ENCODE data around the gene ITGB7.

GRCh38 chr12:53147653-53148052, 59.4 kb downstream of the ITGB7 start:
- TF ChIP-seq CTCF (IDR thresholded peaks at IDR 0.05) (no peak), POLR2A (IDR thresholded peaks at IDR 0.05) (no peak)

All from lower leg skin (tissue), 3 donors.